NCI-H1417 (cell line): ENCODE data around the gene STARD7.

Experiments used
- DNase-seq, 3 experiments: peaks; one replicate each; lab custom pipeline; 2025; lab: John Stamatoyannopoulos, UW

The STARD7 gene

DNA sequence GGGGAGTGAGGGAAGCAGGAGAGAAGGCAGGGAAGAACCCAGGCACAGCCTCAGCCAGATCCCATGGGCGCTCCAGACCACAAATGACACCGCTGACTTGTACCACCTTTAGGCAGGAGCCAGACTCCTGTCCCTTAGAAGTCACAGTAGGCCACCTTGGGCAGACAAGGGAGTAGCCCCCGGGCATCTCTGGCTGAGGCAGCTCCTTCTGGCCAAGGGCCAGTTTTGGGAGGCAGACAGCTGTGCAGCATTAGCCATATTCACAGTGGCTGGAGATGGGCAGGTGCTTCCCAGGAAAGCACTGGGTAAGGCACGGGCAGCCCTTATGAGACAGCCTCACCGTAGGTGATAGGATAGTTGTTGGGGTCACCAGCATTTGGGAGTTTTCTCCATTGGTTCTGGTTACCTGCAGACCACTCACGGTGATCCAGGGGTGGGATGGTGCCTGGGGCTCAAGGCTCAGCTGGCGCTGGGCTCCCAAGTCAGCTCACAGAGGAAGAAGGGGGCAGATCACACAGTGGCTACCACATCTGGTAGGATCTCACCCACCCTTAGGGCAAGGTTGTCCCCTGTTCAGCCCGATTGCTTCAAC lies 72.4 kb downstream of the STARD7 start:
- DNase-seq: peak in 2 of 3 experiments; percentile 17 to 45

DNA sequence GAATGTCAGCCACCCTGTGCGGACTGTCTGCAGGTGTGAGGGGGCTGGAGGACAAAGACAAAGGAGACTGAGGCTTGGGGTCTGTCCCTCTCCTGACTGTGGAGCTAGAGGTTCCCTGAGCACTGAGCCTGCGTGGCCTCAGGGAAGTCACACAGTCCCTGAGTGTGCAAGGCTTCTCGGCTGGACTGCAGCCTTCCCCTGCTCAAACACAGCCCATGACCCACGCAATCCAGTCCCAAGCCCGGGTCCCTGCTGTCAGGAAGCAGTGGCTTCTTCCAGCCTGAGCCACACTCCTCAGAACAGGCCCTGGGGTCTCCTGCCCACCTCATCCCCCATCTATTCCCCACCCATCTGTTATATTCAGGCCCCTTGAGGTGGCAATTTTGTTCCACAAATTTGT lies 73.0 kb downstream of the STARD7 start:
- DNase-seq: no peak

DNA sequence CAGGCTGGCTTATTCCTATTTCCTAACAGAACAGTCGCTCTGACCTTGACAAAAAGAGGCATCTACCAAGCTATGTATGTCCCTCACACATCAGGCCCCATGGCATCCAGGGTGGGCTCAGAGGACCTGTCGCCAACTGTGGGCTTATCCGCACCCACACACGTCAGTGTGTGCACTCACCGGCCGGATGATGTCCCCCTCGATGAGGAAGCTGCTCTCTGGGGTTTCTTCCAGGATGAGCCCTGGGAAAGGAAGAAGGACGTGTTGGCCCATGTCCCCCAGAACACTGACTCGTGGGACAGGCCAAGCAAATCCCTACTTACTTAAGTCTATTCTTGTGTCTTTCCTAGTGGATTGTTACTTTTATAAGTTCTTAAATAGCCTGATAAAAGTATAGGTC lies 73.5 kb downstream of the STARD7 start:
- DNase-seq: no peak
